Aorta (tissue), 5 donors: ENCODE results near the gene LRRC2. TPM values are rescaled to one million over a fixed set of nuclear protein-coding genes. Genes with fewer than 3 reads are reported as not detected.

Experiments used
- ATAC-seq: fragments of 200-7000 bp; cut with Tn5 transposase; one replicate; pipeline ENCODE4 v1.9.1; 2022; ENCODE audit warnings: moderate library complexity; ENCODE audit not compliant: low FRiP score
- DNase-seq, 2 donors: peaks; one replicate each; pipeline ENCODE4 v3.0.0-alpha.2; 2020
- H3K27ac ChIP-seq, 2 donors: one replicate each; pipeline ENCODE4 v1.5.1; 2013; ENCODE audit warnings: low read length in 2 of 2, mild to moderate bottlenecking in 2 of 2, moderate library complexity in 2 of 2, control low read depth in 1 of 2, inconsistent platforms in 1 of 2, low read depth in 1 of 2
- H3K27me3 ChIP-seq, 2 donors: one replicate each; pipeline ENCODE4 v1.6.1; 2013; ENCODE audit warnings: control low read depth in 1 of 2, low read length in 1 of 2, mild to moderate bottlenecking in 1 of 2, moderate library complexity in 1 of 2; ENCODE audit not compliant: insufficient read depth in 2 of 2, control insufficient read depth in 1 of 2
- H3K36me3 ChIP-seq, 2 donors: one replicate each; pipeline ENCODE4 v1.6.1; 2013; ENCODE audit warnings: control low read depth in 1 of 2, low read length in 1 of 2, mild to moderate bottlenecking in 1 of 2; ENCODE audit not compliant: insufficient read depth in 2 of 2, control insufficient read depth in 1 of 2
- H3K4me1 ChIP-seq, 2 donors: one replicate each; pipeline ENCODE4 v1.6.1; 2013; ENCODE audit warnings: low read length in 2 of 2, control low read depth in 1 of 2, mild to moderate bottlenecking in 1 of 2, moderate library complexity in 1 of 2; ENCODE audit not compliant: insufficient read depth in 2 of 2, control insufficient read depth in 1 of 2
- H3K4me3 ChIP-seq, 2 donors: one replicate each; pipeline ENCODE4 v1.5.1; 2013; ENCODE audit warnings: low read length in 2 of 2, control low read depth in 1 of 2, mild to moderate bottlenecking in 1 of 2
- H3K9me3 ChIP-seq: one replicate; pipeline ENCODE4 v1.6.1; 2013; ENCODE audit warnings: mild to moderate bottlenecking, low read length; ENCODE audit not compliant: control insufficient read depth
- WGBS, 2 donors: extraction: QIAGEN DNeasy Blood & Tissue Kit; methylation state at CpG; one replicate each; pipeline ENCODE4 v1.1.7; 2013; 5-methylcytosine and 5-hydroxymethylcytosine counted together
- intact Hi-C, 2 donors: fragments of 100-400 bp; cut with DNase I; formaldehyde crosslinking; loops; one replicate each; pipeline versions ENCODE4 v1.14.2 to v1.15.0; 2022
- polyA plus RNA-seq, 2 donors: library from polyadenylated mRNA; stranded (reverse); fragments of 200-250 nt; gene quantifications; one replicate each; pipeline ENCODE4 v1.2.3, GENCODE V29; 2013
- total RNA-seq, 2 donors: library from RNA; stranded (reverse); fragmentation: NEBNext Ultra II Directional; extraction: Animal tissue kit (Norgen Biotek cat#: 25700); gene quantifications; one replicate each; pipeline ENCODE4 v1.2.1, GENCODE V29; 2021
- donor health status: healthy with polysubstance abuse.
- donor health status: Bipolar disorder and iron deficiency.
- donor health status: DM: no; HTN: no; CAD: no.
- donor health status: DM: no; HTN: no; CAD: no.
- donor health status: DM: yes; HTN: yes; CAD: no.

Gene LRRC2
- total and polyA plus RNA-seq, 4 donors = 0.03 to 8.8 (median 0.45) TPM

GRCh38 chr3:46503200-46503874, 62.8 kb downstream of the LRRC2 start:
- intact Hi-C loops = no loop called here
- H3K36me3 ChIP-seq = no peaks in the 10 kb centered on the region
- no peaks in the 10 kb centered on the region for H3K27me3 ChIP-seq
- no peaks in the 10 kb centered on the region for H3K4me1 ChIP-seq
- 71 to 73% methylated on average over 7 of the region's 7 CpGs for WGBS, 2 donors
- H3K27ac ChIP-seq = no peak overlapping the region
- no peaks in the 10 kb centered on the region for H3K9me3 ChIP-seq
- no peak overlapping the region for H3K4me3 ChIP-seq
- no peak for DNase-seq
- no peak for ATAC-seq

GRCh38 chr3:46501702-46502101, 64.4 kb downstream of the LRRC2 start:
- Histone ChIP-seq H3K4me3 (no peak overlapping the region), H3K36me3 (no peaks in the 10 kb centered on the region), H3K27me3 (no peaks in the 10 kb centered on the region), H3K27ac (no peak overlapping the region), H3K9me3 (no peaks in the 10 kb centered on the region), H3K4me1 (no peaks in the 10 kb centered on the region)
- no peak for DNase-seq
- ATAC-seq = no peak
- intact Hi-C loops = no loop called here
- WGBS, 2 donors = 53 to 66% methylated on average over 4 of the region's 4 CpGs

GRCh38 chr3:46500656-46501635, 65.2 kb downstream of the LRRC2 start:
- DNase-seq (no peak), ATAC-seq (no peak)
- H3K27ac ChIP-seq = no peak overlapping the region
- no peaks in the 10 kb centered on the region for H3K36me3 ChIP-seq
- intact Hi-C loops = no loop called here
- WGBS, 2 donors = 80 to 81% methylated on average over 5 of the region's 5 CpGs
- no peak overlapping the region for H3K4me3 ChIP-seq
- no peaks in the 10 kb centered on the region for H3K4me1 ChIP-seq
- no peaks in the 10 kb centered on the region for H3K27me3 ChIP-seq
- H3K9me3 ChIP-seq = no peaks in the 10 kb centered on the region

- no peaks in the 10 kb centered on the region for H3K27me3 ChIP-seq
- H3K27ac ChIP-seq = no peak overlapping the region
- H3K4me1 ChIP-seq = no peaks in the 10 kb centered on the region
- no peak overlapping the region for H3K4me3 ChIP-seq
- WGBS, 2 donors = 77 to 78% methylated on average over 6 of the region's 6 CpGs
- ATAC-seq = no peak
- DNase-seq = no peak
- intact Hi-C loops = no loop called here
- H3K36me3 ChIP-seq = no peaks in the 10 kb centered on the region
- H3K9me3 ChIP-seq = no peaks in the 10 kb centered on the region
Observed at GRCh38 chr3:46498916-46499519, 67.1 kb downstream of the LRRC2 start.

- H3K4me1 ChIP-seq = no peaks in the 10 kb centered on the region
- no peak within 1 kb of the TSS for H3K27ac ChIP-seq
- H3K36me3 ChIP-seq = no peaks in the 10 kb centered on the region
- no peaks in the 10 kb centered on the region for H3K27me3 ChIP-seq
- no peaks in the 10 kb centered on the region for H3K9me3 ChIP-seq
- ATAC-seq (no peak), DNase-seq (no peak)
- WGBS, 2 donors = 71 to 75% methylated on average over 9 of the region's 9 CpGs
- intact Hi-C loops = no loop called here
- H3K4me3 ChIP-seq = no peak within 1 kb of the TSS
Observed at GRCh38 chr3:46497556-46498265, 68.4 kb downstream of the LRRC2 start, which contains the start of gene RTP3. TSS of gene RTP3 (plus strand) at chr3:46497976. CDS start at chr3:46498063, 87 bp downstream.

- Histone ChIP-seq H3K4me3 (no peak overlapping the region), H3K9me3 (no peaks in the 10 kb centered on the region), H3K4me1 (no peaks in the 10 kb centered on the region), H3K36me3 (no peaks in the 10 kb centered on the region), H3K27ac (no peak overlapping the region), H3K27me3 (no peaks in the 10 kb centered on the region)
- DNase-seq (no peak), ATAC-seq (no peak)
- intact Hi-C loops = no loop called here
- 67 to 68% methylated on average over 9 of the region's 9 CpGs for WGBS, 2 donors
Observed at GRCh38 chr3:46496746-46497555, 69.2 kb downstream of the LRRC2 start.

- DNase-seq (no peak), ATAC-seq (no peak)
- H3K27me3 ChIP-seq = no peaks in the 10 kb centered on the region
- H3K27ac ChIP-seq = no peak overlapping the region
- intact Hi-C loops = no loop called here
- H3K4me1 ChIP-seq = no peaks in the 10 kb centered on the region
- no peaks in the 10 kb centered on the region for H3K9me3 ChIP-seq
- H3K4me3 ChIP-seq = no peak overlapping the region
- 86% methylated on average over 5 of the region's 5 CpGs for WGBS, 2 donors
- no peaks in the 10 kb centered on the region for H3K36me3 ChIP-seq
Observed at GRCh38 chr3:46495901-46496456, 70.1 kb downstream of the LRRC2 start.
